ENCODE data around the gene HIF1A. TPM values are rescaled to one million over a fixed set of nuclear protein-coding genes. Genes with fewer than 3 reads are reported as not detected.
"Not testable (repeated sequence)": the region's sequence is repeated elsewhere in the genome, so short reads cannot be mapped to it uniquely, and the experiment has no call there.

Gene HIF1A
- total RNA-seq, 1 donor from 2014 or later = 73.2 TPM

- intact Hi-C loops (cut with DNase I) = loop anchor here (5.0 kb wide), 1 partner anchor 272 kb away; no protein-coding TSS in a partner anchor
- DNase-seq (ENCODE audit: low spot score) = no peak
Measured at GRCh38 chr14:61733972-61734371, 38.7 kb downstream of the HIF1A start.

- DNase-seq (ENCODE audit: low spot score) = no peak
- intact Hi-C loops (cut with DNase I) = no loop called here
Measured at GRCh38 chr14:61736751-61737150, 41.4 kb downstream of the HIF1A start.

- intact Hi-C loops (cut with DNase I) = no loop called here
- no peak for DNase-seq (ENCODE audit: low spot score)
Measured at GRCh38 chr14:61737915-61738314, 42.6 kb downstream of the HIF1A start.

GRCh38 chr14:61739133-61739532 lies 43.8 kb downstream of the HIF1A start:
- intact Hi-C loops (cut with DNase I) = no loop called here
- DNase-seq (ENCODE audit: low spot score) = no peak

- intact Hi-C loops (cut with DNase I) = no loop called here
- no peak for DNase-seq (ENCODE audit: low spot score)
Measured at GRCh38 chr14:61742371-61742770, 47.1 kb downstream of the HIF1A start.

- no peak for DNase-seq (ENCODE audit: low spot score)
- intact Hi-C loops (cut with DNase I) = no loop called here
Measured at GRCh38 chr14:61744238-61744637, 48.9 kb downstream of the HIF1A start.

GRCh38 chr14:61746346-61746745 lies 51.0 kb downstream of the HIF1A start:
- DNase-seq (ENCODE audit: low spot score); intact Hi-C loops (cut with DNase I): not testable (repeated sequence)

- DNase-seq (ENCODE audit: low spot score) = no peak
- intact Hi-C loops (cut with DNase I) = no loop called here
Measured at GRCh38 chr14:61746881-61747280, 51.6 kb downstream of the HIF1A start.

- no peak for DNase-seq (ENCODE audit: low spot score)
- intact Hi-C loops (cut with DNase I) = no loop called here
Measured at GRCh38 chr14:61747342-61747741, 52.0 kb downstream of the HIF1A start.

- intact Hi-C loops (cut with DNase I) = no loop called here
- no peak for DNase-seq (ENCODE audit: low spot score)
Measured at GRCh38 chr14:61749264-61749663, 54.0 kb downstream of the HIF1A start.

GRCh38 chr14:61749867-61750266 lies 54.6 kb downstream of the HIF1A start:
- DNase-seq (ENCODE audit: low spot score) = no peak
- intact Hi-C loops (cut with DNase I) = loop anchor here (2.0 to 5.0 kb wide), 3 partner anchors 15 to 283 kb away; partner anchors contain the start of gene HIF1A

GRCh38 chr14:61750708-61751474 lies 55.6 kb downstream of the HIF1A start:
- intact Hi-C loops (cut with DNase I) = loop anchor here (2.0 to 5.0 kb wide), 3 partner anchors 14 to 284 kb away; partner anchors contain the start of gene HIF1A
- peak; percentile 97 for DNase-seq (ENCODE audit: low spot score)

GRCh38 chr14:61751475-61751989 lies 56.2 kb downstream of the HIF1A start:
- no peak for DNase-seq (ENCODE audit: low spot score)
- intact Hi-C loops (cut with DNase I) = loop anchor here (2.0 to 5.0 kb wide), 3 partner anchors 13 to 284 kb away; partner anchors contain the start of gene HIF1A

- intact Hi-C loops (cut with DNase I) = loop anchor here (5.0 kb wide), 2 partner anchors 55 to 285 kb away; partner anchors contain the start of gene HIF1A
- no peak for DNase-seq (ENCODE audit: low spot score)
Measured at GRCh38 chr14:61752626-61753025, 57.3 kb downstream of the HIF1A start.

GRCh38 chr14:61753631-61754030 lies 58.3 kb downstream of the HIF1A start:
- intact Hi-C loops (cut with DNase I) = loop anchor here (5.0 kb wide), 2 partner anchors 56 to 286 kb away; partner anchors contain the start of gene HIF1A
- DNase-seq (ENCODE audit: low spot score) = no peak

GRCh38 chr14:61754627-61755381 lies 59.5 kb downstream of the HIF1A start:
- no peak for DNase-seq (ENCODE audit: low spot score)
- intact Hi-C loops (cut with DNase I) = loop anchor here (5.0 kb wide), 2 partner anchors 58 to 288 kb away; partner anchors contain the start of gene HIF1A

- intact Hi-C loops (cut with DNase I); DNase-seq (ENCODE audit: low spot score): not testable (repeated sequence)
Measured at GRCh38 chr14:61755382-61755742, 60.0 kb downstream of the HIF1A start.

- DNase-seq (ENCODE audit: low spot score) = no peak
- intact Hi-C loops (cut with DNase I) = no loop called here
Measured at GRCh38 chr14:61756135-61756534, 60.8 kb downstream of the HIF1A start.

GRCh38 chr14:61759878-61760277 lies 64.6 kb downstream of the HIF1A start:
- intact Hi-C loops (cut with DNase I) = no loop called here
- DNase-seq (ENCODE audit: low spot score) = no peak

- intact Hi-C loops (cut with DNase I) = no loop called here
- no peak for DNase-seq (ENCODE audit: low spot score)
Measured at GRCh38 chr14:61761557-61761956, 66.2 kb downstream of the HIF1A start.
